GM20000 (cell line): ENCODE measurements around the gene CDH20.

Experiments
- DNase-seq: peaks from one replicate; pipeline ENCODE4 v3.0.0; 2012; ENCODE audit warnings: low spot score
- TF ChIP-seq, protein P1 (sequence below): IDR thresholded peaks from 2 replicates; pipeline ENCODE4 v1.5.1; 2012; ENCODE audit warnings: mild to moderate bottlenecking, control low read depth; ENCODE audit errors: extremely low read depth, missing control alignments

The CDH20 gene

DNA sequence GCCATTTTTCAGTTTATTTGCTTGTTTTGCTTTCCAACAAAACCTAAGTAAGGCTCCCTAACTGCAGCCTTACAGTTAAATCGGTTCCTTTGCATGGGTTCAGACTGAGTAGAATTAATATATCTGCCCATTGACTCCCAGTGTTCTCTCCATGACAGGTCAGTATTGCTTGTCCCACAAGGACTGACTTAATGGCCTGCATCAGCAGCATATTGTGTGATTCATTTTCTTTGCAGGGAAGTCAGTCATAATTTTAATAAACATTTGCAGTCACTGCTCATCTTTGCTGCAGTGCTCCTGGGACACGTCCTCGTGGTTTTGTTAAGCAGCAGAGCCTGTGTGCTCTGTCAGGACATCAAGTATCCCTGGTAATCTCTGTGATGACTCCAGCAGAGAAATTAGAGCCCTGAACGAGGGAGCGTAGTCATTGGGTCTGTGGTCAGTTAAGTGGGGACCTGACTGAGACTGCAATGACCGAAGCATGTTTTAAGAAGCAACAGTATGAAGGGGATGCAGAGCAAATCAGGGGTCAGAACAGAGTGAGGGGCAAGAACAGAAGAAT lies 93.3 kb downstream of the CDH20 start:
- TF ChIP-seq, protein P1, sequence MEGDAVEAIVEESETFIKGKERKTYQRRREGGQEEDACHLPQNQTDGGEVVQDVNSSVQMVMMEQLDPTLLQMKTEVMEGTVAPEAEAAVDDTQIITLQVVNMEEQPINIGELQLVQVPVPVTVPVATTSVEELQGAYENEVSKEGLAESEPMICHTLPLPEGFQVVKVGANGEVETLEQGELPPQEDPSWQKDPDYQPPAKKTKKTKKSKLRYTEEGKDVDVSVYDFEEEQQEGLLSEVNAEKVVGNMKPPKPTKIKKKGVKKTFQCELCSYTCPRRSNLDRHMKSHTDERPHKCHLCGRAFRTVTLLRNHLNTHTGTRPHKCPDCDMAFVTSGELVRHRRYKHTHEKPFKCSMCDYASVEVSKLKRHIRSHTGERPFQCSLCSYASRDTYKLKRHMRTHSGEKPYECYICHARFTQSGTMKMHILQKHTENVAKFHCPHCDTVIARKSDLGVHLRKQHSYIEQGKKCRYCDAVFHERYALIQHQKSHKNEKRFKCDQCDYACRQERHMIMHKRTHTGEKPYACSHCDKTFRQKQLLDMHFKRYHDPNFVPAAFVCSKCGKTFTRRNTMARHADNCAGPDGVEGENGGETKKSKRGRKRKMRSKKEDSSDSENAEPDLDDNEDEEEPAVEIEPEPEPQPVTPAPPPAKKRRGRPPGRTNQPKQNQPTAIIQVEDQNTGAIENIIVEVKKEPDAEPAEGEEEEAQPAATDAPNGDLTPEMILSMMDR = no peak
- no peak for DNase-seq

DNA sequence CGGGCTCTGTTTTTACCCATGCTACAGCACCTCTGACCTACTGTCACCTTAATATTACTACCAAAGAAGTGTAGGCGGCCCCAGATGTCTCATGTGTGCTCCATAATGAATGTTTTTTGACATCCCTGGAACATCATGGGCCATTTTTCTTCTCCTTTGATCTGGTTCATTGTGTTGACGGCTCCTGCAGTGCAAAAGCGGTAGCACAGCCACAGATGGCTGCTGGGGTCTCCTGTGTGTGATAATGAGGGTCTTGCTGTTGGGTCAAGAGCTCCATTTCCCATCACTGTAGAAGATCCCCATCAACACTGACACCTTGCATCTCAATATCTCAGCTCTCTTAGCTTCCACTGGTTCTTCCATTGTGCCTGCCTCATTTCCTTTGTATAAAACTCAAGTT lies 95.0 kb downstream of the CDH20 start:
- TF ChIP-seq, protein P1 = no peak
- DNase-seq = no peak

DNA sequence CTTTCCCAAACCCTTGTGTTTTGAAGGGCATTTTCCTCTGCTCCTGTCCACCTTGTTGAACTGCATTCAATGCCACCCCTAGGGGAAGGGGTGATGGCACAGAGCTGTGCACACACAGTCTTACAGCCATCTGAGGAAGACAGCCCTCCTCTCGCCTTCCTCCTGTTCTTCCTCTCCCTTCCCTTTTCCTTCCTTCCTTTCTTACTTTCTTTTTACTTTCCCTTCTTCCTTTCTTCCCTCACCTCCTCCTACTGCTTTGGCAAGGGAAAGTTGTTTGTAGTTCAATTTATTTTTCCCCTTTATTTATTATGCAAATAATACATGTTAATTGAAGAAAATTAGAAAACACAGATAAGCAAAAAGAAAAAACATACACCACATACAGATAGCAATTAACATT lies 99.4 kb downstream of the CDH20 start:
- DNase-seq = no peak

DNA sequence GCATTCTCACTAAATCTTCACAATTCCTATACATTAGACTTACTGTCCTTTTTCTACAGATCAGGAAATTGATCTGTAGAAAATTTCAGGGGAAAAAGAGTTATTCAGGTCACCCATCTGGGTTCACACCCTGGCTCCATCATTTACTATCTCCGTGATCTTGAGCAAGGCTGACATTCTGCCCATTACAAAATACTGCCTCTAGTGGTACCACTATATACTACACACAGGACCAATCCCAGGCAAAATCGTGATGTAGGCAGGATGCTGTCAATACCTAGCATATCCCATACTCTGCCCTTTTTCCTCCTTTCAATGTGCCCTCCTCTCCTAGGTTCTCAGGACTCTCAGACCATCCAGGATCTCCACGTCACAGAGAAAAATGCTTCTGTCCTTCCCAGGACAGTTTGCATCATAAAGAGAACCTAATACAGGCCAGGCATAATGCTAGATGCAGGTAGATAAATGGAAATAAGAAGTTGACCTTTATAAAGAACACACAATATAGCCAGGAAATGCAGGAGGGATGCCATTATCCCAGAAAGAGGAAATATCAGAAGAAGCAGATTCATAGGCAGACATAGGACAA lies 101.9 kb downstream of the CDH20 start:
- TF ChIP-seq, protein P1 = peak; percentile 27
- peak; percentile 12 for DNase-seq

More for the DNA sequence above, 99.4 kb downstream of the CDH20 start:
- TF ChIP-seq, protein P1 = no peak

DNA sequence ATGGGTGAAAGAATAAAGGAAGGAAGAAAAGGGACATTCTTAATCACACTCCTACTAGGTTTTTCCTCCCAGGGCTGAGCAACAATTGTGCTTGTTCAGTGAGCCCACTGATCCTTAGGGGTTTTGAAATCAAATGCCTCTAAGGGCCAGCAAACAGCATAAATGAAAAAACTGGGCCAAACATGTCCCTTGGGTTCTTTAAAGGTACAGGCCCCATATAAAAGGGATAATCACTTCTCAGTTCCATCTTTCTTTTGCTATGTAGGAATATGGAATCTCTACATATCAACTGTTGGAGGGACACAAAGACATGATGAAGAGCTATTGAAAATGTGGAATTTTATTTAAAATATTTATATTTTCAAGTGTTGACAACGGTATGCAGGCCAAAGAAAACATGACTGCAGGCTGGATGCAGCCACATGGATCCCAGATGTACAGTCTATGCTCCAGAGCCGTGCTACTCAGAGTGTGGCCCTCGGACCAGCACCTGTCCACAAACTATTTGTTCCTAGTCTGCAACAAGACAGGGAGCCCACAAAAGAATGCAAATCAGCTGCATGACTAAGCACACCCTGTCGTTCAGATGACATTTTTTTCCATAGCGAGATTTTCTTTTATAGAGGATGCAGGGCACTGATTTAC lies 110.0 kb downstream of the CDH20 start:
- DNase-seq = no peak
- TF ChIP-seq, protein P1 = no peak

DNA sequence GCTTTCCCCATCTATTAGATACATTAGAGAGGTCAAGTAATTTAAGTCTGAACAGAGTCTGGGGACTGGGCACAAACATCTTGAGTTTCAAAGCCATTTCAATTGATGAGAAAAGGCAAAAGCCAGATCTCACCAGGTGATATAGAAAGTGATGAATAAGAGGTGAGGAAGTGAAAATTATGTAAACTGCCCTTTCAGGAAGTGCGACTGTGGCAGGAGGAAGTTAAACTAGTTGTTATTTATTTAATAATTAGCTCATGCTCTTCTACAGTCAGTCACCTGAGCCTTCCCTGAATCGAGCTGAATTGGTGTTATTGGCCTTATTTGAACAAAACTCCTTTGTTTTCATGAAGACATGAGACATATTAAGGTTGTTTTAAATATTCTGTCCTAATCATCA lies 115.1 kb downstream of the CDH20 start:
- TF ChIP-seq, protein P1 = no peak
- no peak for DNase-seq

DNA sequence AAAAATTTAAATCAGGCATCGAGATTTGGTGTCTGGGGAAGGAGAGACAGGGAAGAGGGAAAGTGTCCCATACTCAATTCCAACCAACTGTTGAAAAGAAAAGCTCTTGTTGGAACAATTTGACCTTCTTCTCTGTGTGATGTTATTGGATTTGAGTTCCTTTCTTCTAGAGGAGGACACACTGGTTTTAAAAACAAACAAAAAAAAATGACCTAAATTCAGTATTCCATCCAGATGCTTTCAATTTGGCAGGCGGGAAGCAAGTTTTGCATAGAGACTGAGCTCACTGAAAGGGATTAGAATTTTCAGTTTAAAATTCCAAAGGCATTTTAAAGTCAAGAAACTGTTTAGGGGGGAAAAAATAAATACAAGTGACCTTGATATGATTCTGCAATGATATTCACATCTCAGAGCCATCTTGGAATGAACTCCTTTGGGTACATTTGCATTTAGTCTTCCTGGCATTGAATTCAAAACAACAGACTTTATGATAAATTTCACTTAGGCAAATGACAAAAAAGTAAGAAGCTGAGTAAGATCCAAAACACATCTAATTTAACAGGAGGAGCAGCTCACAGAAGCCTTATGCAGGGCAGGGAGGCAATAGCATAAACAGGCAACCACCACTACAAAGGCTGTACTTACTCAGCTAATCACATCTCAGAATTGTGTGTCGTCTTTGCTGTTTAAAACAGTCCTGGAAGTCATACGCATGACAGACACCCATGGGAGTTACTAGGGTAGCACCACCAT lies 126.8 kb downstream of the CDH20 start:
- TF ChIP-seq, protein P1 = no peak
- no peak for DNase-seq
